Astrocyte (in vitro differentiated cells and primary cell): ENCODE data around the gene GRM4. TPM values are rescaled to one million over a fixed set of nuclear protein-coding genes. Genes with fewer than 3 reads are reported as not detected.

Experiments used
- DNase-seq: peaks from one replicate; pipeline ENCODE4 v3.0.0-alpha.2; 2010; ENCODE audit warnings: low read depth
- FAIRE-seq: peaks from 2 replicates; lab custom pipeline; 2011; peaks lifted over from hg19 to GRCh38; lab: Jason Lieb, UNC
- H2AFZ ChIP-seq: 2 replicates; pipeline ENCODE4 v1.6.0; 2012; ENCODE audit warnings: low read depth, low read length, inconsistent platforms
- H3K27ac ChIP-seq: 2 replicates; pipeline ENCODE4 v1.5.1; 2011; ENCODE audit warnings: low read depth, low read length, inconsistent platforms
- H3K27me3 ChIP-seq: 2 replicates; pipeline ENCODE4 v1.6.0; 2011; ENCODE audit warnings: low read length, inconsistent platforms; ENCODE audit not compliant: insufficient read depth
- H3K36me3 ChIP-seq: 2 replicates; pipeline ENCODE4 v1.5.1; 2011; ENCODE audit warnings: low read length, inconsistent platforms; ENCODE audit not compliant: insufficient read depth
- H3K4me1 ChIP-seq: 2 replicates; pipeline ENCODE4 v1.5.1; 2011; ENCODE audit warnings: low read length, inconsistent platforms; ENCODE audit not compliant: insufficient read depth
- H3K4me2 ChIP-seq: 2 replicates; pipeline ENCODE4 v1.6.0; 2012; ENCODE audit warnings: low read length, inconsistent platforms
- H3K4me3 ChIP-seq: 2 replicates; pipeline ENCODE4 v1.5.1; 2011; ENCODE audit warnings: low read depth, mild to moderate bottlenecking, low read length, inconsistent platforms; ENCODE audit not compliant: insufficient read depth
- H3K79me2 ChIP-seq: 2 replicates; pipeline ENCODE4 v1.6.0; 2012; ENCODE audit warnings: mild to moderate bottlenecking, low read length, inconsistent platforms; ENCODE audit not compliant: insufficient read depth
- H3K9ac ChIP-seq: 2 replicates; pipeline ENCODE4 v1.6.0; 2012; ENCODE audit warnings: mild to moderate bottlenecking, low read length, inconsistent platforms
- H3K9me3 ChIP-seq: 2 replicates; pipeline ENCODE4 v1.5.1; 2012; ENCODE audit warnings: low read depth, mild to moderate bottlenecking, low read length, inconsistent platforms; ENCODE audit not compliant: insufficient read depth
- H4K20me1 ChIP-seq: 2 replicates; pipeline ENCODE4 v1.6.0; 2012; ENCODE audit warnings: low read length, inconsistent platforms; ENCODE audit not compliant: insufficient read depth
- H3K27ac Mint-ChIP-seq: one replicate; pipeline ENCODE4 v1.8.0; 2021; ENCODE audit warnings: mild to moderate bottlenecking, mixed read lengths; ENCODE audit not compliant: unreplicated experiment
- H3K27me3 Mint-ChIP-seq: one replicate; pipeline ENCODE4 v1.8.0; 2021; ENCODE audit warnings: low read depth, mixed read lengths; ENCODE audit not compliant: unreplicated experiment
- H3K36me3 Mint-ChIP-seq: one replicate; pipeline ENCODE4 v1.8.0; 2021; ENCODE audit warnings: low read depth, mixed read lengths; ENCODE audit not compliant: unreplicated experiment
- H3K4me1 Mint-ChIP-seq: one replicate; pipeline ENCODE4 v1.8.0; 2021; ENCODE audit warnings: low read depth, mixed read lengths; ENCODE audit not compliant: unreplicated experiment
- H3K4me3 Mint-ChIP-seq: one replicate; pipeline ENCODE4 v1.8.0; 2021; ENCODE audit warnings: mild to moderate bottlenecking, moderate library complexity, mixed read lengths; ENCODE audit not compliant: unreplicated experiment
- H3K9me3 Mint-ChIP-seq: one replicate; pipeline ENCODE4 v1.8.0; 2021; ENCODE audit warnings: mild to moderate bottlenecking, mixed read lengths; ENCODE audit not compliant: unreplicated experiment
- EZH2 ChIP-seq: IDR thresholded peaks from 2 replicates; pipeline ENCODE4 v1.6.1; 2012; ENCODE audit warnings: mild to moderate bottlenecking, low read length, inconsistent platforms; ENCODE audit not compliant: insufficient read depth
- total RNA-seq: library from RNA; stranded (reverse); gene quantifications from 2 replicates; pipeline ENCODE4 v1.2.1, GENCODE V29; 2021
- TF ChIP-seq, protein P1 (sequence below): IDR thresholded peaks from 2 replicates; pipeline ENCODE4 v1.5.1; 2011; ENCODE audit warnings: low read depth, mild to moderate bottlenecking, inconsistent platforms, low read length, moderate library complexity; ENCODE audit not compliant: insufficient read depth

The GRM4 gene
- total RNA-seq, 1 donor from 2014 or later, result 0.30 TPM

DNA sequence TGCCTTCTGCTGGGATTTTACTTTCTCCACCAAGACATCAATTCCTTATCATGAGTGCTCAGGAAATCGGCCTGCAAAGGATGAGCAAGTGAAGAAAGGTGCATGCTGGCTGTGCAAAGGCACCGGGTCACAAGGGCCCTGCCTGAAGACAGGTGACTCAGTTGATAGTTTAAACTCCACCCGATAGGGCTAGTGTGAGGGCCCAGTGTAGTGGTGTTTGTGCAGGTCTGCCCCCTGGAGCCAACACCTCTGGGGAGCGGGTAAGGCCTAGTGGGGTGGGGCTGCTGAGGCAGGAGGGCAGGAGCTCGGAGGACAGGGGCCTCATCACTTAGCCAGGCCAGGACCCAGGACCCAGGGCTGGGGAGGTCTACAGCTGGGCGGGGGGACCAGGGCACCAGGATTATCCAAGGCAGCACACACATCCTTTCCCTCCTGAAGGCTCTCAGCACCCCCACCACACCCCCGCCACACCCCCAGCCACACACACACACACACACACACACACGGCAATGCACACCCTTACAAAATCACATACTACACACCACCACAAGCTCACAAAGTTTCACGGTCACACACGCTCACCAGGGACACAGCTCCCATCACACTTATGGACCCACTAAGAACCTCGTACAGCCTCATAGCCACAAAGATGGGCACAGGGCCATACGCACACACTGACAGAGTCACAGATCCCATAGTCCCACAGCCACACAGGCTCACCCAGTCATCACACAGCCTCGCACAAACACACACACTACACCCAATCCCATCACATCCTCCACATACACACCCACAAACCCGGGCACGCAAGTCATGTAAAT is 75.4 kb downstream of the GRM4 start:
- H3K9ac ChIP-seq, result no peak overlapping the region
- H3K4me2 ChIP-seq, result no peak overlapping the region
- H3K27me3 ChIP-seq, result peaks cover 14% of the 10 kb centered on the region
- no peak overlapping the region for H3K27ac ChIP-seq
- H3K4me3 ChIP-seq, result no peak overlapping the region
- Mint-ChIP-seq H3K4me3 (no peak overlapping the region), H3K9me3 (no peaks in the 10 kb centered on the region), H3K27me3 (peaks cover 27% of the 10 kb centered on the region), H3K27ac (no peak overlapping the region), H3K36me3 (no peaks in the 10 kb centered on the region), H3K4me1 (no peaks in the 10 kb centered on the region)
- FAIRE-seq (no peak), DNase-seq (no peak)
- TF ChIP-seq EZH2, result no peak
- TF ChIP-seq, protein P1, sequence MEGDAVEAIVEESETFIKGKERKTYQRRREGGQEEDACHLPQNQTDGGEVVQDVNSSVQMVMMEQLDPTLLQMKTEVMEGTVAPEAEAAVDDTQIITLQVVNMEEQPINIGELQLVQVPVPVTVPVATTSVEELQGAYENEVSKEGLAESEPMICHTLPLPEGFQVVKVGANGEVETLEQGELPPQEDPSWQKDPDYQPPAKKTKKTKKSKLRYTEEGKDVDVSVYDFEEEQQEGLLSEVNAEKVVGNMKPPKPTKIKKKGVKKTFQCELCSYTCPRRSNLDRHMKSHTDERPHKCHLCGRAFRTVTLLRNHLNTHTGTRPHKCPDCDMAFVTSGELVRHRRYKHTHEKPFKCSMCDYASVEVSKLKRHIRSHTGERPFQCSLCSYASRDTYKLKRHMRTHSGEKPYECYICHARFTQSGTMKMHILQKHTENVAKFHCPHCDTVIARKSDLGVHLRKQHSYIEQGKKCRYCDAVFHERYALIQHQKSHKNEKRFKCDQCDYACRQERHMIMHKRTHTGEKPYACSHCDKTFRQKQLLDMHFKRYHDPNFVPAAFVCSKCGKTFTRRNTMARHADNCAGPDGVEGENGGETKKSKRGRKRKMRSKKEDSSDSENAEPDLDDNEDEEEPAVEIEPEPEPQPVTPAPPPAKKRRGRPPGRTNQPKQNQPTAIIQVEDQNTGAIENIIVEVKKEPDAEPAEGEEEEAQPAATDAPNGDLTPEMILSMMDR, result no peak
- no peaks in the 10 kb centered on the region for H3K79me2 ChIP-seq
- no peaks in the 10 kb centered on the region for H3K4me1 ChIP-seq
- no peak overlapping the region for H2AFZ ChIP-seq
- peaks cover 4% of the 10 kb centered on the region for H3K9me3 ChIP-seq
- H4K20me1 ChIP-seq, result no peaks in the 10 kb centered on the region
- no peaks in the 10 kb centered on the region for H3K36me3 ChIP-seq

DNA sequence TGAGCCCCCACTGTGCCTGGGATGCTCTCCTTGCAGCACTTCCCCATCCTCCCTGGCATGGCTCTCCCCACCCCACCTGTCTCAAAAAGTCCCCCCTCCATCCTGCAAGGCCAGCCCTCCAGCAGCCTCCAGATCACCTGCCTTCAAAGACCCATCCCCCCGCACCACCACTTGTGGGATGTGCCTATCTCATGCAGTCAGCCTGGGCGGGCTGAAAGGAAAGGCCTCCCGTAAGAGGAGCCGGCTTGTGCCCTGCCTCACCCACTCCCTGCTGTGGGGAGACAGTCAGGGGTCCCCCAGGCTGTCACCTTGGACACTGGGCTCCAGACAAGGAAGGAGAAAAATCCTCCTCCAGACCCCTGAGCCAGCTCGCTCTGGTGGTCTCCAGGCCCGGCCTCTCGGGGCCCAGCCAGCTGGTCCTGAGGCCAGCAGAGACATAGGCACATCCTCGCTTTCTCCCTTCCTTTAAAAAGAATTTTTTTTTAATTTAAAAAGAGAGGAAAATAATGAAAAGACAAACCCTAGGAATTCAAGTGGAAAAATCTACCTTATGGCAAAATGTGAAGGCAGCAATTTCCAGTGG is 77.3 kb downstream of the GRM4 start:
- Histone ChIP-seq H4K20me1 (no peaks in the 10 kb centered on the region), H3K9ac (no peak overlapping the region), H3K79me2 (no peaks in the 10 kb centered on the region), H2AFZ (no peak overlapping the region), H3K27ac (no peak overlapping the region), H3K4me3 (no peak overlapping the region), H3K9me3 (peaks cover 4% of the 10 kb centered on the region), H3K36me3 (no peaks in the 10 kb centered on the region), H3K27me3 (peaks cover 28% of the 10 kb centered on the region), H3K4me1 (no peaks in the 10 kb centered on the region), H3K4me2 (no peak overlapping the region)
- Mint-ChIP-seq H3K9me3 (no peaks in the 10 kb centered on the region), H3K4me1 (no peaks in the 10 kb centered on the region), H3K4me3 (no peak overlapping the region), H3K27me3 (peaks cover 33% of the 10 kb centered on the region), H3K27ac (no peak overlapping the region), H3K36me3 (no peaks in the 10 kb centered on the region)
- no peak for DNase-seq
- TF ChIP-seq EZH2, result no peak
- TF ChIP-seq, protein P1, result no peak
- no peak for FAIRE-seq

DNA sequence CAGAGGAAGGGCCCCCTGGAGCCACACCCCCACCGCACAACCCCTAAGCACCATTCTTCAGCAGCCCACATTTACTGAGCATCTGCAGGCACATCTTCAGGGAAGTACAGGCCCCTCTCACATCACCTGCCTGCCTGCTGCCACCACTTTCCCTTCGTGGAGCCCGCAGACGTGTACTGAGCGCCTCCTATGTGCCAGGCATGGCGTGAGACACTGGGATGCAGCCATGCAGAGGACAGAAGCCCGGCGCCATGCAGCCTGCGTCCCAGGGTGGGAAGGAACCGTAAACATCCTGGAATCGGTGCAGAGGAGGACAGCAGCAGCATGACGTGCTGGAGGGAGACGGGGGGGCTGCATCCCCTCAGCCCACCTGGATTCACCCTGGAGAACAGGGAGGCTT is 78.1 kb downstream of the GRM4 start:
- Mint-ChIP-seq H3K36me3 (no peaks in the 10 kb centered on the region), H3K27me3 (peaks cover 39% of the 10 kb centered on the region), H3K4me3 (no peak overlapping the region), H3K9me3 (no peaks in the 10 kb centered on the region), H3K4me1 (no peaks in the 10 kb centered on the region), H3K27ac (no peak overlapping the region)
- peaks cover 28% of the 10 kb centered on the region for H3K27me3 ChIP-seq
- FAIRE-seq, result no peak
- no peak overlapping the region for H3K4me2 ChIP-seq
- H3K36me3 ChIP-seq, result no peaks in the 10 kb centered on the region
- no peaks in the 10 kb centered on the region for H4K20me1 ChIP-seq
- no peaks in the 10 kb centered on the region for H3K4me1 ChIP-seq
- no peak overlapping the region for H3K4me3 ChIP-seq
- peaks cover 2% of the 10 kb centered on the region for H3K9me3 ChIP-seq
- H3K27ac ChIP-seq, result no peak overlapping the region
- no peak for TF ChIP-seq EZH2
- DNase-seq, result no peak
- no peak overlapping the region for H2AFZ ChIP-seq
- no peaks in the 10 kb centered on the region for H3K79me2 ChIP-seq
- H3K9ac ChIP-seq, result no peak overlapping the region
